Ishikawa (cell line): Measurements from ENCODE around the gene CGA.

ENCODE experiments used
- CEBPB ChIP-seq: IDR thresholded peaks from 2 replicates; pipeline ENCODE4 v1.6.1; 2012
- CREB1 ChIP-seq: IDR thresholded peaks from 2 replicates; pipeline ENCODE4 v1.6.1; 2012; ENCODE audit warnings: low read depth
- EGR1 ChIP-seq: IDR thresholded peaks from 2 replicates; pipeline ENCODE4 v1.6.1; 2012
- EP300 ChIP-seq: IDR thresholded peaks from 2 replicates; pipeline ENCODE4 v1.6.1; 2012; ENCODE audit warnings: borderline replicate concordance
- FOXM1 ChIP-seq: IDR thresholded peaks from 2 replicates; pipeline ENCODE4 v1.6.1; 2012; ENCODE audit warnings: low read depth, borderline replicate concordance
- MAX ChIP-seq: IDR thresholded peaks from 2 replicates; pipeline ENCODE4 v1.6.1; 2012
- NFIC ChIP-seq: IDR thresholded peaks from 2 replicates; pipeline ENCODE4 v1.6.1; 2012
- RAD21 ChIP-seq: IDR thresholded peaks from 2 replicates; pipeline ENCODE4 v1.6.1; 2012; ENCODE audit warnings: low read depth
- TAF1 ChIP-seq: IDR thresholded peaks from 2 replicates; pipeline ENCODE4 v1.6.1; 2012; ENCODE audit warnings: low read depth, mild to moderate bottlenecking
- TCF12 ChIP-seq: IDR thresholded peaks from 2 replicates; pipeline ENCODE4 v1.6.1; 2012; ENCODE audit warnings: low read depth
- TEAD4 ChIP-seq: IDR thresholded peaks from 2 replicates; pipeline ENCODE4 v1.6.1; 2012
- YY1 ChIP-seq: IDR thresholded peaks from 2 replicates; pipeline ENCODE4 v1.6.1; 2012; ENCODE audit warnings: low read depth
- ZBTB7A ChIP-seq: IDR thresholded peaks from 2 replicates; pipeline ENCODE4 v1.6.1; 2012; ENCODE audit warnings: low read depth
- TF ChIP-seq, protein P1 (sequence below): IDR thresholded peaks from 2 replicates; pipeline ENCODE4 v1.6.1; 2012; ENCODE audit warnings: low read depth, mild to moderate bottlenecking
- TF ChIP-seq, protein P2 (sequence below): IDR thresholded peaks from 2 replicates; pipeline ENCODE4 v1.6.1; 2012

The CGA gene

DNA sequence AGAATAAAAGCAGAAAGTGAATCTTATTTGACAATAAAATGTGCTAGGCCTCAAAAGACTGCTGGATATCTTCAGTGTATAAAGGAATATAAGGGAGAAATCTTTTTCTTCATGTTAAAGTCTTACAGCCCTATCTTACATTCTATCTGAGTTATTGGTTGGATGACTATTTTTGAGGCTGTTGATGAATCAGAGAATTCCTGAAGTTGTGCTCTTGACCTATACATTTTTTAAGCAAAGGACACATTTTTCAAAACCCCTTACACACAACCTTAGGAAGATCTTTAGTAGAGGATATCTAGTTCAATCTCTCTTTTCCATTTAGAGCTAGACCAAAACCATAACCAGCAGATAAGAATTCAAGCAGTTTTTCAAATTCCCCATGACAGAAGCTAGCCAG is 10.9 kb upstream of the CGA start:
- TF ChIP-seq, protein P1, sequence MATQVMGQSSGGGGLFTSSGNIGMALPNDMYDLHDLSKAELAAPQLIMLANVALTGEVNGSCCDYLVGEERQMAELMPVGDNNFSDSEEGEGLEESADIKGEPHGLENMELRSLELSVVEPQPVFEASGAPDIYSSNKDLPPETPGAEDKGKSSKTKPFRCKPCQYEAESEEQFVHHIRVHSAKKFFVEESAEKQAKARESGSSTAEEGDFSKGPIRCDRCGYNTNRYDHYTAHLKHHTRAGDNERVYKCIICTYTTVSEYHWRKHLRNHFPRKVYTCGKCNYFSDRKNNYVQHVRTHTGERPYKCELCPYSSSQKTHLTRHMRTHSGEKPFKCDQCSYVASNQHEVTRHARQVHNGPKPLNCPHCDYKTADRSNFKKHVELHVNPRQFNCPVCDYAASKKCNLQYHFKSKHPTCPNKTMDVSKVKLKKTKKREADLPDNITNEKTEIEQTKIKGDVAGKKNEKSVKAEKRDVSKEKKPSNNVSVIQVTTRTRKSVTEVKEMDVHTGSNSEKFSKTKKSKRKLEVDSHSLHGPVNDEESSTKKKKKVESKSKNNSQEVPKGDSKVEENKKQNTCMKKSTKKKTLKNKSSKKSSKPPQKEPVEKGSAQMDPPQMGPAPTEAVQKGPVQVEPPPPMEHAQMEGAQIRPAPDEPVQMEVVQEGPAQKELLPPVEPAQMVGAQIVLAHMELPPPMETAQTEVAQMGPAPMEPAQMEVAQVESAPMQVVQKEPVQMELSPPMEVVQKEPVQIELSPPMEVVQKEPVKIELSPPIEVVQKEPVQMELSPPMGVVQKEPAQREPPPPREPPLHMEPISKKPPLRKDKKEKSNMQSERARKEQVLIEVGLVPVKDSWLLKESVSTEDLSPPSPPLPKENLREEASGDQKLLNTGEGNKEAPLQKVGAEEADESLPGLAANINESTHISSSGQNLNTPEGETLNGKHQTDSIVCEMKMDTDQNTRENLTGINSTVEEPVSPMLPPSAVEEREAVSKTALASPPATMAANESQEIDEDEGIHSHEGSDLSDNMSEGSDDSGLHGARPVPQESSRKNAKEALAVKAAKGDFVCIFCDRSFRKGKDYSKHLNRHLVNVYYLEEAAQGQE, result no peak
- TF ChIP-seq TCF12, result no peak

- TF ChIP-seq NFIC, result no peak
- TF ChIP-seq ZBTB7A, result no peak
- TF ChIP-seq, protein P2, sequence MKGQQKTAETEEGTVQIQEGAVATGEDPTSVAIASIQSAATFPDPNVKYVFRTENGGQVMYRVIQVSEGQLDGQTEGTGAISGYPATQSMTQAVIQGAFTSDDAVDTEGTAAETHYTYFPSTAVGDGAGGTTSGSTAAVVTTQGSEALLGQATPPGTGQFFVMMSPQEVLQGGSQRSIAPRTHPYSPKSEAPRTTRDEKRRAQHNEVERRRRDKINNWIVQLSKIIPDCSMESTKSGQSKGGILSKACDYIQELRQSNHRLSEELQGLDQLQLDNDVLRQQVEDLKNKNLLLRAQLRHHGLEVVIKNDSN, result no peak
- TF ChIP-seq CEBPB, result no peak
- no peak for TF ChIP-seq TCF12
- no peak for TF ChIP-seq MAX
- TF ChIP-seq, protein P1, result no peak
- TF ChIP-seq EGR1, result no peak
- no peak for TF ChIP-seq RAD21
- TF ChIP-seq TEAD4, result no peak
- TF ChIP-seq YY1, result no peak
Measured at GRCh38 chr6:87104667-87105066, 9.8 kb upstream of the CGA start.

- TF ChIP-seq ZBTB7A, result no peak
- TF ChIP-seq EP300, result no peak
- TF ChIP-seq, protein P1, result no peak
- no peak for TF ChIP-seq EGR1
Measured at GRCh38 chr6:87103977-87104601, 9.2 kb upstream of the CGA start.

- TF ChIP-seq NFIC (no peak), TCF12 (no peak), TEAD4 (no peak), YY1 (no peak), ZBTB7A (no peak), CREB1 (no peak), TAF1 (no peak), CEBPB (no peak), FOXM1 (no peak), RAD21 (no peak), EP300 (no peak), EGR1 (no peak), MAX (no peak)
- TF ChIP-seq, protein P2, result no peak
- TF ChIP-seq, protein P1, result no peak
Measured at GRCh38 chr6:87102151-87102621, 7.3 kb upstream of the CGA start.
